RWPE1 (cell line): ENCODE measurements around the gene ZNF672.
A peak's percentile ranks its signal among the peaks of the same experiment; 100 is the strongest.
"Not testable (repeated sequence)": the region's sequence is repeated elsewhere in the genome, so short reads cannot be mapped to it uniquely, and the experiment has no call there.

ENCODE experiments used
- CTCF ChIA-PET: fragments of 350-600 bp; sonication (Branson Sonifier 250); formaldehyde crosslinking; extraction: SDS; loops from one replicate; lab custom pipeline; 2021; lab: Yijun Ruan, JAX
- POLR2A ChIA-PET: fragments of 400-600 bp; formaldehyde crosslinking; extraction: SDS; loops from one replicate; lab custom pipeline; 2020; ENCODE audit warnings: antibody characterized with exemption; ENCODE audit not compliant: low non-redundant PET; lab: Yijun Ruan, JAX
- DNase-seq: peaks from one replicate; pipeline ENCODE4 v3.0.0; 2012; ENCODE audit warnings: low spot score
- H3K27ac ChIP-seq: fragments of 450-650 bp; 2 replicates; pipeline ENCODE4 v1.5.1; 2017
- TF ChIP-seq, protein P1 (sequence below): fragments of 450-650 bp; conservative IDR thresholded peaks from 2 replicates; pipeline ENCODE4 v1.5.1; 2017; ENCODE audit warnings: low read depth, mild to moderate bottlenecking

ZNF672 gene

DNA sequence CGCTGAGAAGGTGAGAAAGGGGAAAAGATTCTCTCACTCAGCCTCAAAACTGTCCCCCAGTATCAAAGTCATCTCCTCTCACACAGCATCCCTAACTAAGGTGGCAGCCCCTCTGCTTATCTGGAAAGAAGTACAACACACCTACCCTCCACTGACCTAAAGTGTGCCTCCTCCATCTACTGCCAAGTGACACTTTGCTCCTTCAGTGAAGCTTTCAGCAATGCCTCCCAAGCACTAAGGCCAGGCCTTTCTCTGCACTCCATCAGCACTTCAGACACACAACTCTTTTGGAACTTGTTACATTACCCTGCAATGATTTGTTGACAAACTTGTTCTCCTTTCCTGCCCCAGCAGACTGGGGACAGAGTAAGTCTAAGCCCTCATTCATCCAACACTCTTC is 13.7 kb upstream of the ZNF672 start:
- TF ChIP-seq, protein P1, sequence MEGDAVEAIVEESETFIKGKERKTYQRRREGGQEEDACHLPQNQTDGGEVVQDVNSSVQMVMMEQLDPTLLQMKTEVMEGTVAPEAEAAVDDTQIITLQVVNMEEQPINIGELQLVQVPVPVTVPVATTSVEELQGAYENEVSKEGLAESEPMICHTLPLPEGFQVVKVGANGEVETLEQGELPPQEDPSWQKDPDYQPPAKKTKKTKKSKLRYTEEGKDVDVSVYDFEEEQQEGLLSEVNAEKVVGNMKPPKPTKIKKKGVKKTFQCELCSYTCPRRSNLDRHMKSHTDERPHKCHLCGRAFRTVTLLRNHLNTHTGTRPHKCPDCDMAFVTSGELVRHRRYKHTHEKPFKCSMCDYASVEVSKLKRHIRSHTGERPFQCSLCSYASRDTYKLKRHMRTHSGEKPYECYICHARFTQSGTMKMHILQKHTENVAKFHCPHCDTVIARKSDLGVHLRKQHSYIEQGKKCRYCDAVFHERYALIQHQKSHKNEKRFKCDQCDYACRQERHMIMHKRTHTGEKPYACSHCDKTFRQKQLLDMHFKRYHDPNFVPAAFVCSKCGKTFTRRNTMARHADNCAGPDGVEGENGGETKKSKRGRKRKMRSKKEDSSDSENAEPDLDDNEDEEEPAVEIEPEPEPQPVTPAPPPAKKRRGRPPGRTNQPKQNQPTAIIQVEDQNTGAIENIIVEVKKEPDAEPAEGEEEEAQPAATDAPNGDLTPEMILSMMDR, result no peak
- POLR2A ChIA-PET, result no interaction called here
- no peak overlapping the region for H3K27ac ChIP-seq
- CTCF ChIA-PET, result no interaction called here
- DNase-seq, result no peak

- DNase-seq, result no peak
- peak overlapping the region; percentile 90; the same call in 1 of the 2 replicates for H3K27ac ChIP-seq
- ChIA-PET CTCF (no interaction called here), POLR2A (no interaction called here)
- TF ChIP-seq, protein P1, result no peak
These were observed 13.3 kb upstream of the ZNF672 start for GRCh38 chr1:248824701-248825100.

DNA sequence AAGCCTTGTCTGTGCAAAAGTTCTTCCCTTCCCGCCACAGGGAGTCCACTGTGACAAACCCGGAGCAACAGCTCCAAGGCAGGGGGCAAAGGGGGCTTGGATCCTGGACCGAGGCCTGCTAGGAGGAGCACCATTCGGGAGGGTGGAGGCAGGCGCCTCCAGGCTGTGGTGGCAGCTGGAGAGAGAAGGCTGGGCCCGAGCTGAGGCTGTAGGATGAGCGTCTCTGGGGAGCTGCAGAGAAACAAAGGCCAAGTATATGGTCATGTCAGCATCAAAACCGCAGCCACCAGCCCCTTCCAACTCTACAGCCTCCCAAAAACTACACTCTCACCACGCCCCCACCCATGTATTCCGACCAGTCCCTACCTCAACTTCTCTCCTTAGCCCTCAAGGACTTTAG is 12.9 kb upstream of the ZNF672 start:
- ChIA-PET CTCF (interaction anchor here (1.1 kb wide), 1 partner anchor 12 kb away, joined by 5 read pairs; no protein-coding TSS in a partner anchor), POLR2A (interaction anchor here (1.4 to 2.1 kb wide), 2 partner anchors 13 to 14 kb away, joined by 5 to 6 read pairs; partner anchors contain the start of gene ZNF672)
- TF ChIP-seq, protein P1, result no peak
- DNase-seq, result no peak
- H3K27ac ChIP-seq, result peak overlapping the region; percentile 90

DNA sequence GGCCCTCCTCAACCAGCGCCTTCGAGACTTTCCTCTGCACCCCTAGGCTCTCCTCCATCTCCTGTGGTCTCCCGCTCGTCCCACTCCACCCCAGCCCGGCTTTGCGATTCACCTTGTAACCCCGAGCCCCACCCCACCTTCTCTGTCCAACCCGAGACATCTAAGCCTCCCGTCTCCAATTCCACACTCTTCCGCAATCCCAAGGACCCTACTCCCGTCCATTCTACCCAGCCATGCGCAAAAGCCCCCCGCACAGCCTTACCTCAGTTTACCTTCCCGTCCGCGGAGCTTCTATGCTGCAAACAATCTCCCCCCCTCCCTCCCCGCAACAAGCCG is 12.5 kb upstream of the ZNF672 start:
- ChIA-PET POLR2A (interaction anchor here (1.4 to 2.1 kb wide), 2 partner anchors 12 to 14 kb away, joined by 5 to 6 read pairs; partner anchors contain the start of gene ZNF672), CTCF (interaction anchor here (0.8 to 1.1 kb wide), 2 partner anchors 12 to 33 kb away, joined by 3 to 5 read pairs; no protein-coding TSS in a partner anchor)
- DNase-seq, result peak; percentile 49
- peak overlapping the region; percentile 90 for H3K27ac ChIP-seq
- TF ChIP-seq, protein P1, result no peak

DNA sequence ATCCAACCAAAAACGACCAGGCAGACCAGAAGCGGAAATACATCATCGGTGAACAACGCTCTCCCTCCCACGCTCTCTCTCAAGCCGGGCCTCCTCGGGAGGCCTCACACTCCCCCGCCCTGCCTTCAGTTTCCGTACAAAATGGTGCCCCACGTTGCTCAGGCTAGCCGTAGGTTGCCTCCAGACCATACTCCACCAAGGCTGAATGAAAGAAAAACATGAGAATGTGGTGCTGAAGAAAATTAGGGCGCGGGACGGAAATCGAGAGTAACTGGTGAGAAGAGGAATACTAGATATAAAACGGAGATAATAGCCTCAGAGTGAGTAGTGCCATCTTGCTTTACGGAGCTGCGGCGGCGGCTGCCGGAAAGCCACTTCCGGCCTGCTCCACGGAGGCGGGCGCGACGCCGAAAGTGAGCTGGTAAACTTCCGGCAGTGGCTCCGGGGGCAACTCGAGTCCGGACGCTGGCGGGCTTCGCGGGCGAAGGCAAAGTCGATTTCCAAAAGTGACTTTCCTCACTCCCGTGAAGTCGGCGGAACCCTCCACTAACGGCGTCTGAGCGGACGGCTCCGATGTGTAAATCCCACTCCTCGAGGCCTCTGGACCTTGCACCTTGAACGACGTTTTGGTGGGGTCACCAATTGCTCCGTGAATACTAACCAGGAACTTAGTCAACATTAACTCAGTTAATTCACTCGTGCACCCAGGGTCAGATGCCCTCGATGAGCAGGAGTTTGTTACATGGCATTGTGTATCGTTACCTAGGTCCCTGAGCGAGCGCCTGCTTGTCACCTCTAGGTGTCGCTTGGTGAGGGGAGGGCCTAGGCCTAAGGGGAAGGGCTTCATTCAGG is 11.9 kb upstream of the ZNF672 start, which contains the start of gene SH3BP5L:
Gene SH3BP5L, minus strand, starts transcription at position 7 of the 852 bp plus-strand sequence. CDS start 980 bp downstream, outside the sequence.
- peak; percentile 99 for DNase-seq
- ChIA-PET CTCF (interaction anchor here (0.6 to 1.1 kb wide), 4 partner anchors 11 to 64 kb away, joined by 3 to 7 read pairs (median 4); no protein-coding TSS in a partner anchor), POLR2A (interaction anchor here (1.4 to 2.1 kb wide), 2 partner anchors 12 to 13 kb away, joined by 5 to 6 read pairs; partner anchors contain the start of gene ZNF672)
- H3K27ac ChIP-seq, result peak within 1 kb of the TSS; percentile 90
- TF ChIP-seq, protein P1, result peak; percentile 78

DNA sequence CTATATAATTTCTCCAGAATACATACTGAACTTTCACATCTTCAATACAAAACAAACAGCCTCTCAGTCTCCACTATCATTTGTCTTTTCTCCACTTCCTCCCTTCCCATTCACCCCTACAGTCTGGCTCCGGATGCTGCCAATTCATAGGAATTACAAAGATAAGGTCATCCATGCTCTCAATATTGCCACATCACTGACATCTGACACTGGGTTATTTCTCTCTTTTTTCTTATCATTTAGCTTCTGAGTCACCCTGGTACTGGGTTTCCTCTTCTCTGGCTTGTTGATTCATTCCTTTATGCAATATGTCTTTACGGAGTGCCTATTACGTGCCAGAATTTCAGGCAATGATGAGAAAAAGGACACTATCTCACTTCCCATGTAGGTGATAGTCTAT is 9.2 kb upstream of the ZNF672 start:
- no peak overlapping the region for H3K27ac ChIP-seq
- DNase-seq, result peak; percentile 50
- ChIA-PET POLR2A (interaction anchor here (0.6 kb wide), 1 partner anchor 10 kb away, joined by 3 read pairs; no protein-coding TSS in a partner anchor), CTCF (interaction anchor here (0.6 to 1.0 kb wide), 2 partner anchors 9 to 1735 kb away, joined by 3 to 6 read pairs; partner anchors contain the start of gene ZNF672)
- TF ChIP-seq, protein P1, result no peak

DNA sequence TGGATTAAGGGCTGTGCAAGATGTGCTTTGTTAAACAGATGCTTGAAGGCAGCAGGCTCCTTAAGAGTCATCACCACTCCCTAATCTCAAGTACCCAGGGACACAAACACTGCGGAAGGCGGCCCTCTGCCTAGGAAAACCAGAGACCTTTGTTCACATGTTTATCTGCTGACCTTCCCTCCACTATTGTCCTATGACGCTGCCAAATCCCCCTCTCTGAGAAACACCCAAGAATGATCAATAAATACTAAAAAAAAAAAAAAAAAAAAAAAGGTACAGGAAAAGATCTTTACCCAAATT is 7.4 kb upstream of the ZNF672 start:
- POLR2A ChIA-PET, H3K27ac ChIP-seq, DNase-seq: not testable (repeated sequence)
- CTCF ChIA-PET, result interaction anchor here (0.6 kb wide), 1 partner anchor 1845 kb away, joined by 3 read pairs; no protein-coding TSS in a partner anchor
